ENCODE measurements around the gene TBPL1. TPM values are rescaled to one million over a fixed set of nuclear protein-coding genes. Genes with fewer than 3 reads are reported as not detected.

The TBPL1 gene
- total and polyA plus RNA-seq, 2 experiments from 2014 or later, result 40.5 to 46.0 TPM

GRCh38 chr6:134020543-134020942 lies 67.5 kb downstream of the TBPL1 start:
- no peak overlapping the region for H3K4me3 ChIP-seq
- no peaks in the 10 kb centered on the region for H3K9me3 ChIP-seq (ENCODE audit: low read depth)
- no peaks in the 10 kb centered on the region for H3K36me3 ChIP-seq (ENCODE audit: low read depth)
- H3K79me2 ChIP-seq (ENCODE audit: insufficient read depth), result no peaks in the 10 kb centered on the region
- no peak overlapping the region for H2AFZ ChIP-seq
- H3K9me2 ChIP-seq (ENCODE audit: insufficient read depth), result no peaks in the 10 kb centered on the region
- 0 out of 2 replicates have a peak, but pooled peaks cover 14% of the 10 kb centered on the region for H3K27me3 ChIP-seq (replicated peaks; ENCODE audit: insufficient read depth)
- H3F3A ChIP-seq (ENCODE audit: insufficient read depth), result no peaks in the 10 kb centered on the region
- no peak overlapping the region for H3K9ac ChIP-seq
- in situ Hi-C loops (cut with MboI), result no loop called here
- no peaks in the 10 kb centered on the region for H4K20me1 ChIP-seq (ENCODE audit: insufficient read depth)
- no peak for DNase-seq
- no peaks in the 10 kb centered on the region for H3K4me1 ChIP-seq (ENCODE audit: insufficient read depth)
- TF ChIP-seq EZH2 (IDR thresholded peaks at IDR 0.05; ENCODE audit: insufficient read depth, poor library complexity, severe bottlenecking) (no peak), EZH2phosphoT487 (IDR thresholded peaks at IDR 0.05; ENCODE audit: insufficient read depth, low read depth) (no peak)
- no peak overlapping the region for H3K27ac ChIP-seq
- 12 to 18% methylated on average over 4 of the region's 4 CpGs for WGBS, 2 experiments (ENCODE audit: low coverage in 1 of 2, low lambda C conversion rate in 2 of 2, missing lambda C conversion rate in 2 of 2)
- no peak overlapping the region for H3K4me2 ChIP-seq (ENCODE audit: unreplicated experiment)

- Histone ChIP-seq H3K4me2 (ENCODE audit: unreplicated experiment) (no peak overlapping the region), H3K36me3 (ENCODE audit: low read depth) (no peaks in the 10 kb centered on the region), H4K20me1 (ENCODE audit: insufficient read depth) (no peaks in the 10 kb centered on the region), H3K27ac (no peak overlapping the region), H3K9me2 (ENCODE audit: insufficient read depth) (no peaks in the 10 kb centered on the region), H3F3A (ENCODE audit: insufficient read depth) (no peaks in the 10 kb centered on the region), H3K27me3 (replicated peaks; ENCODE audit: insufficient read depth) (0 out of 2 replicates have a peak, but pooled peaks cover 16% of the 10 kb centered on the region), H3K4me3 (no peak overlapping the region), H2AFZ (no peak overlapping the region), H3K4me1 (ENCODE audit: insufficient read depth) (no peaks in the 10 kb centered on the region), H3K79me2 (ENCODE audit: insufficient read depth) (no peaks in the 10 kb centered on the region), H3K9me3 (ENCODE audit: low read depth) (no peaks in the 10 kb centered on the region), H3K9ac (no peak overlapping the region)
- WGBS, 2 experiments (ENCODE audit: low coverage in 1 of 2, low lambda C conversion rate in 2 of 2, missing lambda C conversion rate in 2 of 2), result 21 to 23% methylated on average over 4 of the region's 4 CpGs
- TF ChIP-seq EZH2 (IDR thresholded peaks at IDR 0.05; ENCODE audit: insufficient read depth, poor library complexity, severe bottlenecking) (no peak), EZH2phosphoT487 (IDR thresholded peaks at IDR 0.05; ENCODE audit: insufficient read depth, low read depth) (no peak)
- no peak for DNase-seq
- in situ Hi-C loops (cut with MboI), result no loop called here
Observed at GRCh38 chr6:134020968-134021367, 67.9 kb downstream of the TBPL1 start.

- Histone ChIP-seq H3K36me3 (ENCODE audit: low read depth) (no peaks in the 10 kb centered on the region), H3K4me1 (ENCODE audit: insufficient read depth) (no peaks in the 10 kb centered on the region), H3K4me3 (no peak overlapping the region), H3K9me3 (ENCODE audit: low read depth) (no peaks in the 10 kb centered on the region), H4K20me1 (ENCODE audit: insufficient read depth) (no peaks in the 10 kb centered on the region), H3K27ac (no peak overlapping the region), H2AFZ (no peak overlapping the region), H3K9me2 (ENCODE audit: insufficient read depth) (no peaks in the 10 kb centered on the region), H3F3A (ENCODE audit: insufficient read depth) (no peaks in the 10 kb centered on the region), H3K4me2 (ENCODE audit: unreplicated experiment) (no peak overlapping the region), H3K27me3 (replicated peaks; ENCODE audit: insufficient read depth) (0 out of 2 replicates have a peak, but pooled peaks cover 17% of the 10 kb centered on the region), H3K9ac (no peak overlapping the region), H3K79me2 (ENCODE audit: insufficient read depth) (no peaks in the 10 kb centered on the region)
- DNase-seq, result no peak
- in situ Hi-C loops (cut with MboI), result no loop called here
- no peak for TF ChIP-seq EZH2 (IDR thresholded peaks at IDR 0.05; ENCODE audit: insufficient read depth, poor library complexity, severe bottlenecking)
- no peak for TF ChIP-seq EZH2phosphoT487 (IDR thresholded peaks at IDR 0.05; ENCODE audit: insufficient read depth, low read depth)
- WGBS, 2 experiments (ENCODE audit: low coverage in 1 of 2, low lambda C conversion rate in 2 of 2, missing lambda C conversion rate in 2 of 2), result 64% methylated on average over 5 of the region's 5 CpGs
Observed at GRCh38 chr6:134021396-134022122, 68.5 kb downstream of the TBPL1 start.

GRCh38 chr6:134022650-134023049 lies 69.6 kb downstream of the TBPL1 start:
- in situ Hi-C loops (cut with MboI), result no loop called here
- Histone ChIP-seq H3K27ac (no peak overlapping the region), H4K20me1 (ENCODE audit: insufficient read depth) (no peaks in the 10 kb centered on the region), H2AFZ (no peak overlapping the region), H3K9ac (no peak overlapping the region), H3K36me3 (ENCODE audit: low read depth) (no peaks in the 10 kb centered on the region), H3K9me2 (ENCODE audit: insufficient read depth) (no peaks in the 10 kb centered on the region), H3K4me2 (ENCODE audit: unreplicated experiment) (no peak overlapping the region), H3F3A (ENCODE audit: insufficient read depth) (no peaks in the 10 kb centered on the region), H3K9me3 (ENCODE audit: low read depth) (no peaks in the 10 kb centered on the region), H3K79me2 (ENCODE audit: insufficient read depth) (no peaks in the 10 kb centered on the region), H3K4me1 (ENCODE audit: insufficient read depth) (no peaks in the 10 kb centered on the region), H3K27me3 (replicated peaks; ENCODE audit: insufficient read depth) (0 out of 2 replicates have a peak, but pooled peaks cover 18% of the 10 kb centered on the region), H3K4me3 (no peak overlapping the region)
- DNase-seq, result no peak
- no peak for TF ChIP-seq EZH2phosphoT487 (IDR thresholded peaks at IDR 0.05; ENCODE audit: insufficient read depth, low read depth)
- no peak for TF ChIP-seq EZH2 (IDR thresholded peaks at IDR 0.05; ENCODE audit: insufficient read depth, poor library complexity, severe bottlenecking)
- WGBS, 2 experiments (ENCODE audit: low coverage in 1 of 2, low lambda C conversion rate in 2 of 2, missing lambda C conversion rate in 2 of 2), result 65 to 73% methylated on average over 3 of the region's 3 CpGs
